Kidney capillary endothelial cell (primary cell): Measurements from ENCODE around the gene SRRT.

Source experiments
- DNase-seq: peaks from one replicate; pipeline ENCODE4 v3.0.0-alpha.2; 2018; ENCODE audit warnings: low spot score

The SRRT gene

DNA sequence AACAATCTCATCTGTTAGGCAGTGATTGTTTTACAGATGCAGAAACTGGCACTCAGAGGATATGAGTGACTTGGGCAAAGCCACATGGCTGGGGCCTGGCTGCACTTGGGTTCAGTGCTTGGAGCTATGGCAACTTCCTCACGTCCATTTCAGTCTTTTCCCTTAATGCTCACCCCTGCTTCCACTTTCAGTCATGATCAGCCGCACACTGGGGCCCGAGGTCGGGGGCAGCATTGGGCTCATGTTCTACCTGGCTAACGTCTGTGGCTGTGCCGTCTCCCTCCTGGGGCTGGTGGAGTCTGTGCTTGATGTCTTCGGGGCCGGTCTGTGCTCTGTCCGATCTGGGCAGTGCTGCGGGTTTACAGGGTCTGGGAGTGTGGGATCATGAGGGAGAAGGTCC, 19.4 kb upstream of the SRRT start:
- DNase-seq = no peak

DNA sequence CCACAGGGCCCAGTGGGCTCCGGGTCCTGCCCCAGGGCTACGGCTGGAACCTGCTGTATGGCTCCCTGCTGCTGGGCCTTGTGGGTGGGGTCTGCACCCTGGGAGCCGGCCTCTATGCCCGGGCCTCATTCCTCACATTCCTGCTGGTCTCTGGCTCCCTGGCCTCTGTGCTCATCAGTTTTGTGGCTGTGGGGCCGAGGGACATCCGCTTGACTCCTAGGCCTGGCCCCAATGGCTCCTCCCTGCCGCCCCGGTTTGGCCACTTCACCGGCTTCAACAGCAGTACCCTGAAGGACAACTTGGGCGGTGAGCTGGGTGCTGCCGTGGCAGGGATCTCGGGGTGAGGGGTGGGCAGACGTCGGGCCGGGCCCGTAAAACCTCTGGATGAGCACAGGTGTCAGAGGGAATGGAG, 18.0 kb upstream of the SRRT start:
- no peak for DNase-seq

DNA sequence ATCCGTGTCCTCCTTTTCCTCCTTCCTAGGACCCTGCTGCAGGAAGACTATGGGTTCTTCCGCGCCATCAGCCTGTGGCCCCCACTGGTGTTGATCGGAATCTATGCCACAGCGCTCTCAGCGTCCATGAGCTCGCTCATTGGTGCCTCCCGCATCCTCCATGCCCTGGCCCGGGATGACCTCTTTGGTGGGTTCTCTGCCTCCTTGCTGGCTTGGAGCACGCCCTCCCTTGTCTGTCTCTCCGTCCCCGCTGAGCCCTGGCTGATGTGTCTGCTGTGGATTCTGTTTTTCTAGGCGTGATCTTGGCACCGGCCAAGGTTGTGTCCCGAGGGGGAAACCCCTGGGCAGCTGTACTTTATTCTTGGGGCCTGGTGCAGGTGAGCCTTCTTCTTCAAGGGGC, 15.0 kb upstream of the SRRT start:
- no peak for DNase-seq

DNA sequence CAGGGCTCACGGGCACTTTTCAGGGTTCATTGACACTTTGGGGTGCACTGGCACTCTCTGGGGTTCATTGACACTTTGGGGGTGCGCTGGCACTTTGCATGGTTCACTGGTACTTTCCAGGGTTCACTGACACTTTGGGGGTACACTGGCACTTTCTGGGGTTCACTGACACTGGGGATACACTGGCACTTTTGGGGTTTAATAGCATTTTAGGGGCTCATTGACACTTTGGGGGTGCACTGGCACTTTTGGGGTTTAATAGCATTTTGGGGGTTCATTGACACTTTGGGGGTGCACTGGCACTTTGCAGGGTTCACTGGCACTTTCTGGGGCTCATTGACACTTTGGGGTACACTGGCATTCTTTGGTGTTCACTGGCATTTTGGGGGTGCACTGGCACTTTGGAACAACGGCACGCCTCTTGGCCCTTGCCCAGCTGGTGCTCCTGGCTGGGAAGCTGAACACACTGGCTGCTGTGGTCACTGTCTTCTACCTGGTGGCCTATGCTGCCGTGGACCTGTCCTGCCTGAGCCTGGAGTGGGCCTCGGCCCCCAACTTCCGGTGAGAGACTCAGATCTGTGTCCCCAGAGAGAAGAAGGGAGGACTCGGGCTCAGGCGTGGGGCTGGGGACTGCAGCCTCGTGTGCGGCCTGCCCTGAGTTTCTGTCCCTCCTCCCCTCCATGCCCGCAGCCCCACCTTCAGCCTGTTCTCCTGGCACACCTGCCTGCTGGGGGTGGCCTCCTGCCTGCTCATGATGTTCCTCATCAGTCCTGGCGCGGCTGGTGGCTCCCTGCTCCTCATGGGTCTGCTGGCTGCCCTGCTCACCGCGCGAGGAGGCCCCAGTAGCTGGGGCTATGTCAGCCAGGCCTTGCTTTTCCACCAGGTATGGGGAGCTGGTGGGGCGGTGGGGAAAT, 13.9 kb upstream of the SRRT start:
- DNase-seq = no peak

DNA sequence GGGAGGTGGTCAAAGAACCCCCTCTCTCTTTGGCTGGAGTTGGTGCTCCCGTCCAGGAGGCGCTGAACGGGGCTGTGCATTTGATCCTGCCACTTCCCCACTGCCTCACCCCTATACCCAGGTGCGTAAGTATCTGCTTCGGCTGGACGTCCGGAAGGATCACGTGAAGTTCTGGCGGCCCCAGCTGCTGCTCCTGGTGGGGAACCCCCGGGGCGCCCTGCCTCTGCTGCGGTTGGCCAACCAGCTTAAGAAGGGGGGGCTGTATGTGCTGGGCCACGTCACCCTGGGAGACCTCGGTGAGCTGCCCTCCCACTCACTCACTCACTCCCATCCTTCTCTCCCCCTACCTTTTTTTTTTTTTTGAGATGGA, 13.3 kb upstream of the SRRT start:
- DNase-seq = no peak

DNA sequence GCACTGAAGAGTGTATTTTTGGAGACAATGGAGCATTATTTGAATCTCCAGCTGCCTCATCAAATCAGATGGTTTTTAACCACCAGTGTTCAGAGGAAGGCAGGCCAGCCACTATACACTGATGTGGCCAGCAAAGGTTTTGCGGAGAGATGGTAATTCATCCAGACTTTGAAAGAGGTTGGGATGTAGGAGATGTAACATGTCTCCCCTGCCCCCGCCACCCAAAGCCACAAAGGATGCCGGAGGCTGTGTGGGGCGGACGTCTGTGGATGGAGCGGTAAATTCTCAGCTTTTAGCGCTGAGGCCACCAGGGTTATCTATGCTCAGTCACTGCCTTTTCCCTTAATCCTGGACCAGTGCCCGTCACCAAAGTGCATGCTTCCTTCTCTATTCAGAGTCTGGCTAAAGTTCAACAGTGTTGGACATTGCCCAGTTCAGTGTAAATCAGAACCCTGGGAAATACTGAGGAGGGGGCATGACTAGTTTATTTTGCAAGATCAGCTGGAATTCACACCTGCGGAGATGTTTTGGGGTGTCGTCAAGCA, 11.4 kb upstream of the SRRT start:
- DNase-seq = no peak

DNA sequence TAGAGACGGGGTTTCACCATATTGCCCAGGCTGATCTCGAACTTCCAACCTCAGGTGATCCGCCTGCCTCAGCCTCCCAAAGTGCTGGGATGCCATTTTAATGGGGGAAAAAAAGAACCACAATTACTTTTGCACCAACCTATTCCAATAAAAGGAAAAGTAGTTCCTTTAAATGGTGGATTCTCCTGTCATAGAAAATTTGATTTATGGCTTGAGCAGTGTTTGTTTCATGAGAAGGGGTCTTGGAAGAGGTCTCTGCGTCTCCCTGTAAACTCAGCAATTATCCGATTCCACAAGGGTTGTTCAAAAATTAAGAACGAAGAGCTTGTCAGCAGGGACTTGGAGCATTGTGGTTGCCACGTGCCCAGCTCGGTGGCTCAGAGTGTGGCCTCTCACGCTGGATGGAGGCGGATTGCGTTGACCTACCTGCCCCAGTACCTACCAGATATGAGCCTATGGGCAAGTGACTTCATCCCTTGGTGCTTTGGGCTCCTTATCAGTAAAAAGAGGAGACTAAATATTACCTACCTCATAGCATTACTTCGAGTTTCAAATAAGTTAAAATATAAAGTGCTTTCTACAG, 10.5 kb upstream of the SRRT start:
- DNase-seq = no peak

DNA sequence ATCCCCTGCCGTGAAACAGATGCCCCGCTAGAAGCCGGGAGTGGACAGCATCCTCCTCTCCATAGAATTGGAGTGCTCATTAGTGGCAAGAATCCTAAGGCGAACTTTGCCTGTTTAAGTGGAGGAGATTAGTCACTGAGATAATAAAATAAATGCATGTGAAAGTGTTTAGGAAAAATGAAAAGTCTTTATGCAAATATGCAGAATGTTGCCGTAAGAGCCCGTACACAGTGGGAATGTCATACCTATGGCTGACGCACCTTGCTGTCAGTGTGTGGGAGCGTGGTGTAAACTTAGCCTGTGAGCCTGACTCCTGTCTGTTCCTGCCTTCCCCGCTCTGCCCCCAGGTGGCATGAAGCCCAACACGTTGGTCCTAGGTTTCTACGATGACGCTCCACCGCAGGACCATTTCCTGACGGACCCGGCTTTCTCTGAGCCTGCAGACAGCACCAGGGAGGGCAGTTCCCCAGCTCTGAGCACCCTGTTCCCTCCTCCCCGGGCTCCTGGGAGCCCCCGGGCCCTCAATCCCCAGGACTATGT, 9.5 kb upstream of the SRRT start:
- no peak for DNase-seq

DNA sequence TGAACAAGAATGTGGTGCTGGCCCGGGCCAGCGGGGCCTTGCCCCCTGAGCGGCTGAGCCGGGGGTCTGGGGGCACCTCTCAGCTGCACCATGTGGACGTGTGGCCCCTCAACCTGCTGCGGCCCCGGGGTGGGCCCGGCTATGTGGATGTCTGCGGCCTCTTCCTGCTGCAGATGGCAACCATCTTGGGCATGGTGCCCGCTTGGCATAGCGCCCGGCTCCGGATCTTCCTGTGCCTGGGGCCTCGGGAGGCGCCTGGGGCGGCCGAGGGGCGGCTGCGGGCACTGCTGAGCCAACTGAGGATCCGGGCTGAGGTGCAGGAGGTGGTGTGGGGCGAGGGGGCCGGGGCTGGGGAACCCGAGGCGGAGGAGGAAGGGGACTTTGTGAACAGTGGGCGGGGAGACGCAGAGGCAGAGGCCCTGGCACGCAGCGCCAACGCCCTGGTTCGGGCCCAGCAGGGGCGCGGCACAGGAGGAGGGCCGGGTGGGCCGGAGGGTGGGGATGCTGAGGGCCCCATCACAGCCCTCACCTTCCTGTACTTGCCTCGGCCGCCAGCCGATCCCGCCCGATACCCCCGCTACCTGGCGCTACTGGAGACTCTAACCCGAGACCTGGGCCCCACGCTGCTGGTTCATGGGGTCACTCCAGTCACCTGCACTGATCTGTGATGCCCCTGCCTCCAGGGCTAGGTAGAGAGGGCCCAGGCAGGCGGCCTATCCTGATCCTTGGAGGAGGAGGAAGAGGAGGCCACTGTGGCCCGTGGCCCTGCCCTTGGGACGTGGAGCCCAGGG, 8.8 kb upstream of the SRRT start:
- no peak for DNase-seq

DNA sequence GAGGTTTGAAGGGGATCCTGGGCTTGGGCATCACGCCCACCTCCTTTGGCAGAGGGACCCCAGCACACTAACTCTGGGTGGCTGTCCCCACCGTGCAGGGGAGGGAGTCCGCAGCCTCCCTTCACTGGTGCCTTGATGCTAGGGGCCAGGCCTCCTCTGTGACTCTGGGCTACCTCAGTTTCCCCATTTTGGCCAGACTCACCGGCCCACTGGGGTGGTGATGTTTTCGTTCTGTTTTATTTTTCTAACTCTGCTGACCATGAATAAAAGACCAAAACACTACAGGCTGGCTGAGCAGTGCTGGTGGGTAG, 8.2 kb upstream of the SRRT start:
- no peak for DNase-seq

DNA sequence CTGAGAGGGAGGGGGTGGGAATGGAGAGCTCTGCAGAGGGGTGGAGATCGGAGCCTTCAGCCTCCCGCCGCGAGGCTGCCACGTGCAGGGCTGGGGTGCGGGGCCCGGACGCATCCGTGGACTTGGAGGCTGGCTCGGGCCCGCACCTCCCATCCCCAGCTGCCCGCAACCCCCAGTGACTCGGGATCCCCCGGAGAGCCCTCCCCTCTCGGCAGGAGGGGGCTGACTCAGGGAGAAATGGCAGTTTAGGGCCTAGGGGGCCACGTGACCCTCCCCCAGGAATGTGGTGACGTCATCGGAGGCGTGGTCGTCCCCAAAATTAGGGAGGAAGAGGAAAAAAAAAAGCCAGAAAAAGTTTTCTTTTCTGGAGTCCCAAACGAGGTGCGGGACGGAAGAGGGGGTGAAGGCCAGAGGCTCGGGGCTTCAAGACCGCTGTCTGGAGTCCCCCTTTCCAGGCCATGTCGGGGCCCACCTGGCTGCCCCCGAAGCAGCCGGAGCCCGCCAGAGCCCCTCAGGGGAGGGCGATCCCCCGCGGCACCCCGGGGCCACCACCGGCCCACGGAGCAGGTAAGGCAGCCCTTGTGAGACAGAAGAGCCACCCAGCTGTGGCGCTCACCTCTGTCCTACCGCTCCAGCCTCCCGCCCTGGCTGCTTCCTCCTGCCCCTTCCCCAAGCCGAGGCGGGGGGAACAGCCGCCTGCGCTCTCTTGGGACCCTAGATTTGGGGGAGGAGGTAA, 7.7 kb upstream of the SRRT start, which contains the start of gene TRIP6:
Gene TRIP6 (plus strand): TSS at position 348 of the 736 bp plus-strand sequence. CDS start 111 bp downstream, at position 459.
- DNase-seq = no peak

DNA sequence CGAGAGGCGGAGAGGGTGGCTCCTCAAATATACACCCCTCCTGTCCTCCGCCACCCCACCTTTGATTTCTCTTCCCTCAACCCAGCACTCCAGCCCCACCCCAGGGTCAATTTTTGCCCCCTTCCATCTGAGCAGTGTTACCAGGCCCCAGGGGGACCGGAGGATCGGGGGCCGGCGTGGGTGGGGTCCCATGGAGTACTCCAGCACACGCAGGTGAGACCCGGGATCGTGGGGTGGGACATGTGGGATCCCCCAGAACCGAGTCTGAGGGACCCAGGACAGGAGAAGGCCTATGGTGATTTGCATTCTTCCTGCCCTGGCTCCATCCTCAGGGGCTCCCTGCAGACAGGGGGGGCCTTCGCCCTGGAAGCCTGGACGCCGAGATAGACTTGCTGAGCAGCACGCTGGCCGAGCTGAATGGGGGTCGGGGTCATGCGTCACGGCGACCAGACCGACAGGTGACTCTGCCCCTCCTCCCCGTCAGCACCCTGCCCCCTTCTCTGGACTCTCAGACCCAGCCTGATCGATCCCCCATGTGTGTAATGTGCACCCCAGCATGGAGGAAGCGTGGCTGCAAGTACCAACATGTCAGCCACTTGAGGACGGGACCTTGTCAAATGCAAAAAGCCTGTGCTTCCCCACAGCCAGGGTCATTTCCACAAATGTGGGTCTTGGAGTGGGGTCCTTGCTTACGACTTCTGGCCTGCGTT, 7.0 kb upstream of the SRRT start:
- no peak for DNase-seq

DNA sequence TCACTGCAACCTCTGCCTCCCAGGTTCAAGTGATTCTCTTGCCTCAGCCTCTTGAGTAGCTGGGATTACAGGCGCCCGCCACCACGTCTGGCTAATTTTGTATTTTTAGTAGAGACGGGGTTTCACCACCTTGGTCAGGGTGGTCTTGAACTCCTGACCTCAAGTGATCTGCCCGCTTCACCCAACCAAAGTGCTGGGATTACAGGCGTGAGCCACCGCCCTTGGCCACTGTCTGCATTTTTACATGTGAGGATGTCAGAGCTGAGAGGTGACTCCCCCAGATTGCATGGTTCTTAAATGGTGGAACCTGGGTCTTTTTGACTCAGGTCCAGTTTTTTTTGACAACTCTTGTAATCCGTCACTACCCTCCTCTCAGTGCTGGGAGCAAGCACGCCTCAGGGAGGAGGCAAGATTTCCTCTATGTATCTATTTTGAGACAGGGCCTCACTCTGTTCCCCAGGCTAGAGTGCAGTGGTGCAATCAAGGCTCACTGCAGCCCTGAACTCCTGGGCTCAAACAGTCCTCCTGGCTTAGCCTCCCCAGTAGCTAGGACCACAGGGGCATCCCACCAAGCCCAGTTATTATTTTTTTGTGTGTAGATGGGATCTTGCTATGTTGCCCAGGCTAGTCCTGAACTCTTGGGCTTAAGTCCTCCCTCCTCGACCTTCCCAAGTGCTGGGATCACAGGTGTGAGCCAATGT, 1.2 kb upstream of the SRRT start:
- DNase-seq = no peak

DNA sequence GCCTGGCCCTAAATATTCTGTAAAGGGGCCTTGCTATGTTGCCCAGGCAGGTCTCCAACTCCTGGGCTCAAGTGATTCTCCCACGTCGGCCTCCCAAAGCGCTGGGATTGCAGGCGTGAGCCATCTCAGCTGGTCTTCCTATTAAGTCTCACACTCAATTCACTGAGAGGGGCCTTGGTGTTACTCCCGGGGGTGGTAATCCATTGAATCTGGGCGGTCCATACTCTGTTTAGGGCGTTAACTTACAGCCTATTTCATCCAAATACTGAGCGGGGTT, 665 bp upstream of the SRRT start:
- no peak for DNase-seq

DNA sequence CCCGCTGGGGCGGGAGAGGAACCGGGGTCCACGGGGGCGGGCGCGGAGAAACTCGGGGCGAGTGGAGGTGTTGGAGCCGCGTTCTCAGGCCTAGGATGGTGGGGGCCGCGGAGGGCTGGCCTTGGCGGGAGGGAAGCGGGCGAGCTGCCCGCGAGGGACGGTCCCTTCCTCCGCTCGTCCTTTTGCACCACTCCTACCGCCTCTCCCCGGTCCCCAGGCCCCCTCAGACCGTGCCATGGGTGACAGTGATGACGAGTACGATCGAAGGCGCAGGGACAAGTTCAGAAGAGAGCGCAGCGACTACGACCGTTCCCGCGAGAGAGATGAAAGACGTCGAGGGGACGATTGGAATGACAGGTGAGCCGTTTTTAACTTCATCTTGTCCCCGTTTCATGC, 451 bp downstream of the SRRT start:
- DNase-seq = no peak

DNA sequence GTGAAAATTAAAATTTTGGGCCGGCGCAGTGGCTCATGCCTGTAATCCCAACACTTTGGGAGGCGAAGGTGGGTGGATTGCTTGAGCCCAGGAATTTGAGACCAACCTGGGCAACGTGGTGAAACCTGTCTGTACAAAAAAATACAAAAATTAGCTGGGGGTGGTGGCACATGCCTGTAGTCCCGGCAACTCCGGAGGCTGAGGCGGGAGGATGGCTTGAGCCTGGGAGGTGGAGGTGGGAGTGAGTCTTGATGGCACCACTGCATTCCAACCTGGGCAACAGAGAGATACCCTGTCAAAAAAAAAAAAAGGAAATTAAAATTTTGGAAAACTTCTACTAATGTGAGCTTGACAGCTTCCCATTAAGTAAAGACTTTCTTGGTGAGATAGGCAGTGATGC, 3.1 kb downstream of the SRRT start:
- no peak for DNase-seq

DNA sequence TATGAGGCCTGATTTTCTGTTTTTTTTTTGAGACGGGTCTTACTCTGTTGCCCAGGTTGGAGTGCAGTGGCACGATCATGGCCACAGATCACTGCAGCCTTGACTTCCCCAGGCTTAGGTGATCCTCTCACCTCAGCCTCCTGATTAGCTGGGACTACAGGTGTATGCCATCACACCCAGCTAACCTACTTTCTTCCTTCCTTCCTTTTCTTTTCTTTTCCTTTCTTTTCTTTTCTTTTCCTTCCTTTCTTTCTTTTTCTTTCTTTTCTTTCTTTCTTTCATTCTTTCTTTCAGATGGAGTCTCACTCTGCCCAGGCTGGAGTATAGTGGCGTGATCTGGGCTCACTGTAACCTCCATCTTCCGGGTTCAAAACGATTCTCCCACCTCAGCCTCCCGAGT, 3.8 kb downstream of the SRRT start:
- DNase-seq = no peak

DNA sequence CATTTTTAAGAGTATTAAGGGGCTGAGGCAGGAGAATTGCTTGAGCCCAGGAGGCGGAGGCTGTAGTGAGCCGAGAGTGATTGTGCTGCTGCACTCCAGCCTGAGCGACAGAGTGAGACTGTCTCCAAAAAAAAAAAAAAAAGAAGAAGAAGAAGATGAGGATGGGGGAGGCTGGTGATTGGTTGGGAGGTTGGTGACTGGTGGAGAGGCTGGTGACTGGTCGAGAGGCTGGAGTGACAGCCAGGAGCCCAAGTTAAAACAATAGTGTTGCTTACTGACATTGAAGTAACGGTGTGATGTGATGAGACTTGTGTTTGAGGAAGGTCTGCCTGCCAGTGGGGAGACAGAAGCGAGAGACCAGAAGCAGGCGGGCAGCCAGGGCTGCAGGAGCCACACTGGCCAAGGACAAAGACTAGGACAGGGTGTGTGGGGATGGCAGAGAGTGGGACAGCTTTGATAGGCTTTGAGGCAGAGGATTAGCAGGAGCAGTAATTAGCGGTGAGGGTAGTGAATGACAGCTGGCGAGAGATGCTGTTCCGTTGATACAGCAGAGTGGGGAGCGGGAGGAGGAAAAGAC, 4.9 kb downstream of the SRRT start:
- no peak for DNase-seq

DNA sequence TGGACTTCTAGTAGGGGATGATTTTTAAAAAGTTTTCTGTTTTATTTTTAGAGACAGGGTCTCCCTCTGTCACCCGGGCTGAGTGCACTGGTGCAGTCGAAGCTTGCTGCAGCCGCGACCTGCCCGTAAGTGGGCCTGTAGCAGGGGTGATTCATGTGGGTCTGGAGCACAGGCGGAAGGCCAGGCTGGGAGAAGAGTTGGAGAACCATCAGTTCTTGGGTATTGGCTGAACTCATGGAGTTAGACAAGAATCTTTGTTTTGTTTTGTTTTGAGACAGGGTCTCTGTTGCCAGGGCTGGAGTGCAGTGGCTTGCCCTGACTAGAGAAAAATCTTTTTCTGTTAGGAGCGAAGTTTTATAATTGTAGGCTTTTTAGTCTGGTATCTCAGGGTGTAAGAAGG, 5.7 kb downstream of the SRRT start:
- no peak for DNase-seq

DNA sequence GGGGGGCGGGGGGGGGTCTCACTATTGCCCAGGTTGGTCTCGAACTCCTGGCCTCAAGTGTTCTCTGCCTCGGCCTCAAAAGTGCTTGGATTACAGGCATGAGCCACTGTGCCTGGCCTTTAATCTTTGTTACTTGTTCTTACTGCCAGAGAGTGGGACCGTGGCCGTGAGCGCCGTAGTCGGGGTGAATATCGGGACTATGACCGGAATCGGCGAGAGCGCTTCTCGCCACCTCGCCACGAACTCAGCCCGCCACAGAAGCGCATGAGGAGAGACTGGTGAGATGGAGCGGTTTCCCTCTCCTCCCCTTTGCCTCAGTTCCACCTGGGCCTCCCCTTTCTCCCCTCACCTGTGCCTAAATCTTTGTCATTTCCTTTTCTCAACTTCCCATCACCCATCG, 6.2 kb downstream of the SRRT start:
- no peak for DNase-seq

DNA sequence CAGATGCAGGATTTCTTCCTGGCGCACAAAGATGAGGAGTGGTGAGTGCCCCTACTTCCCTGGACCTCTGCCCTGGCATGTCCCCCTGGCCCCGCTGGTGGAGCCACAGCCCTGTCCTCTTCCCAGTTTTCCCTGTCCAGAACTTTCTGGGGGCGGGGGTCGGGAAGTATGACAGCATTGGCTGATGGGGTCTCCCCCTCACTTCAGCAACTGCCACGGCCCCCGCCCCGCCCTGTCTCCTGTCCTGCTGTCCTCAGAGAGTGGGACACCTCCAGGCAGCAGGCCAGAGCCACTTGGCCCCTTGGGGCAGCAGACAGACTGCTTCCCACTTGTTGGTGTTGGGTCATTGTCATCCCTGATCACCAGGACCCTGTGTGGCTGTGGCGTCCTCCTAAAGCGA, 7.3 kb downstream of the SRRT start:
- no peak for DNase-seq
